HCT116 (cell line): ENCODE results near the gene DTNBP1. TPM values are rescaled to one million over a fixed set of nuclear protein-coding genes. Genes with fewer than 3 reads are reported as not detected.

Experiments used
- ATAC-seq: fragments of 200-7000 bp; cut with Tn5 transposase; 2 replicates; pipeline ENCODE4 v1.9.1; 2020; ENCODE audit warnings: mild to moderate bottlenecking, moderate library complexity
- BruUV-seq: library from RNA; stranded (reverse); fragments of 400-500 nt; replicated peaks from 2 replicates; lab custom pipeline; 2021; lab: Mats Ljungman, UMichigan
- CTCF ChIA-PET: fragments of 300-600 bp; sonication (Branson Sonifier 250); formaldehyde crosslinking; loops from one replicate; lab custom pipeline; 2021; ENCODE audit warnings: antibody characterized with exemption; lab: Charles Lee
- POLR2A ChIA-PET: fragments of 300-600, 350-600 bp; sonication (Branson Sonifier 250); formaldehyde crosslinking; loops from one replicate; lab custom pipeline; 2021; ENCODE audit warnings: antibody characterized with exemption; lab: Charles Lee
- RAD21 ChIA-PET, 2 experiments: fragments of 300-600 bp; sonication (Branson Sonifier 250); formaldehyde crosslinking; loops; one replicate each; lab custom pipeline; 2023; ENCODE audit warnings: low total read pairs in 2 of 2; ENCODE audit not compliant: uncharacterized antibody in 2 of 2, unreplicated experiment in 2 of 2, low non-redundant PET in 1 of 2; lab: Charles Lee
- DNase-seq: peaks from one replicate; pipeline ENCODE4 v3.0.0-alpha.2; 2010; ENCODE audit warnings: low read depth, low spot score
- H2AFZ ChIP-seq: fragments of 200-600 bp; shearing (Covaris generic), sonication (generic); 2 replicates; pipeline ENCODE4 v1.6.1; 2017; ENCODE audit warnings: low read depth, mixed run types, mixed read lengths, antibody characterized with exemption, low read length; ENCODE audit not compliant: poor library complexity, severe bottlenecking
- H3K27ac ChIP-seq: 2 replicates; pipeline ENCODE4 v1.5.1; 2012; ENCODE audit warnings: low read depth, low read length
- H3K27me3 ChIP-seq: fragments of 200-600 bp; sonication (generic); 2 replicates; pipeline ENCODE4 v1.6.1; 2016; ENCODE audit warnings: mixed run types, low read length, mixed read lengths; ENCODE audit not compliant: insufficient read depth
- H3K36me3 ChIP-seq, 2 experiments: fragments of 200-500 bp in 1 of 2; fragments of 200-600 bp in 1 of 2; sonication (Bioruptor generic) in 1 of 2; sonication (generic) in 1 of 2; 2 replicates each; pipeline versions ENCODE4 v1.5.1 to v1.6.1; 2014 to 2016; ENCODE audit warnings: low read length in 2 of 2, inconsistent platforms in 1 of 2, mixed read lengths in 1 of 2, mixed run types in 1 of 2; ENCODE audit not compliant: insufficient read depth in 2 of 2, control insufficient read depth in 1 of 2
- H3K4me1 ChIP-seq, 2 experiments: fragments of 200-600 bp in 1 of 2; sonication (generic) in 1 of 2; 2 replicates each; pipeline versions ENCODE4 v1.5.1 to v1.6.1; 2012 to 2017; ENCODE audit warnings: low read length in 2 of 2, inconsistent platforms in 1 of 2, mild to moderate bottlenecking in 1 of 2, mixed read lengths in 1 of 2, mixed run types in 1 of 2, moderate library complexity in 1 of 2; ENCODE audit not compliant: insufficient read depth in 2 of 2, control insufficient read depth in 1 of 2
- H3K4me2 ChIP-seq: fragments of 200-600 bp; sonication (generic); 2 replicates; pipeline ENCODE4 v1.6.1; 2017; ENCODE audit warnings: mixed run types, low read length, mixed read lengths
- H3K4me3 ChIP-seq, 2 experiments: fragments of 200-600 bp in 1 of 2; sonication (generic) in 1 of 2; replicated peaks in 1 of 2; 2 replicates each; pipeline ENCODE4 v1.5.1; 2011 to 2016; ENCODE audit warnings: low read length in 2 of 2, control low read depth in 1 of 2, low read depth in 1 of 2, mild to moderate bottlenecking in 1 of 2, mixed read lengths in 1 of 2, mixed run types in 1 of 2
- H3K79me2 ChIP-seq: fragments of 200-600 bp; sonication (generic); 2 replicates; pipeline ENCODE4 v1.6.1; 2017; ENCODE audit warnings: mild to moderate bottlenecking, mixed run types, low read length, moderate library complexity, mixed read lengths; ENCODE audit not compliant: insufficient read depth
- H3K9ac ChIP-seq: fragments of 200-600 bp; sonication (generic); 2 replicates; pipeline ENCODE4 v1.6.1; 2016; ENCODE audit warnings: low read length, mixed read lengths
- H3K9me2 ChIP-seq: fragments of 200-600 bp; sonication (generic), shearing (Covaris generic); 2 replicates; pipeline ENCODE4 v1.6.1; 2017; ENCODE audit warnings: mixed run types, mild to moderate bottlenecking, moderate library complexity; ENCODE audit not compliant: insufficient read depth
- H3K9me3 ChIP-seq, 2 experiments: fragments of 200-500 bp in 1 of 2; fragments of 200-600 bp in 1 of 2; sonication (Bioruptor generic) in 1 of 2; sonication (generic) in 1 of 2; 2 replicates each; pipeline ENCODE4 v1.6.1; 2014 to 2017; ENCODE audit warnings: low read length in 2 of 2, mixed read lengths in 2 of 2, inconsistent platforms in 1 of 2, low read depth in 1 of 2, mild to moderate bottlenecking in 1 of 2, mixed run types in 1 of 2, moderate library complexity in 1 of 2; ENCODE audit not compliant: control insufficient read depth in 1 of 2, insufficient read depth in 1 of 2
- H4K20me1 ChIP-seq: fragments of 200-600 bp; sonication (generic), shearing (Covaris generic); 2 replicates; pipeline ENCODE4 v1.6.1; 2017; ENCODE audit warnings: mixed run types, mild to moderate bottlenecking, moderate library complexity; ENCODE audit not compliant: insufficient read depth
- ATF3 ChIP-seq: IDR thresholded peaks from 2 replicates; pipeline ENCODE4 v1.6.1; 2012
- CEBPB ChIP-seq: IDR thresholded peaks from 2 replicates; pipeline ENCODE4 v1.6.1; 2012; ENCODE audit warnings: low read depth
- EGR1 ChIP-seq: IDR thresholded peaks from 2 replicates; pipeline ENCODE4 v1.6.1; 2012; ENCODE audit warnings: low read depth
- EZH2 ChIP-seq: fragments of 200-600 bp; sonication (generic); IDR thresholded peaks from 2 replicates; pipeline ENCODE4 v1.6.1; 2017; ENCODE audit warnings: antibody characterized with exemption, mixed run types
- FOSL1 ChIP-seq: IDR thresholded peaks from 2 replicates; pipeline ENCODE4 v1.6.1; 2012; ENCODE audit warnings: low read depth
- RAD21 ChIP-seq: IDR thresholded peaks from 2 replicates; pipeline ENCODE4 v1.6.1; 2012; ENCODE audit warnings: low read depth, mild to moderate bottlenecking
- SIN3A ChIP-seq: IDR thresholded peaks from 2 replicates; pipeline ENCODE4 v1.6.1; 2012; ENCODE audit warnings: low read depth
- SRF ChIP-seq: IDR thresholded peaks from 2 replicates; pipeline ENCODE4 v1.6.1; 2012; ENCODE audit warnings: low read depth
- YY1 ChIP-seq: IDR thresholded peaks from 2 replicates; pipeline ENCODE4 v1.6.1; 2011; ENCODE audit warnings: low read length, low read depth, moderate library complexity, mild to moderate bottlenecking; ENCODE audit not compliant: insufficient replicate concordance; ENCODE audit errors: extremely low read depth
- ZFX ChIP-seq: fragments of 450-650 bp; IDR thresholded peaks from 2 replicates; pipeline ENCODE4 v1.6.1; 2017
- intact Hi-C: fragments of 100-400 bp; cut with micrococcal nuclease; formaldehyde crosslinking; loops from 2 replicates; pipeline ENCODE4 v1.10.0; 2022
- total RNA-seq: library from RNA; stranded (reverse); gene quantifications from one replicate; pipeline ENCODE4 v1.2.1, GENCODE V29; 2021; ENCODE audit not compliant: unreplicated experiment

DTNBP1 gene
- total RNA-seq, 1 experiment from 2014 or later: 16.7 TPM

DNA sequence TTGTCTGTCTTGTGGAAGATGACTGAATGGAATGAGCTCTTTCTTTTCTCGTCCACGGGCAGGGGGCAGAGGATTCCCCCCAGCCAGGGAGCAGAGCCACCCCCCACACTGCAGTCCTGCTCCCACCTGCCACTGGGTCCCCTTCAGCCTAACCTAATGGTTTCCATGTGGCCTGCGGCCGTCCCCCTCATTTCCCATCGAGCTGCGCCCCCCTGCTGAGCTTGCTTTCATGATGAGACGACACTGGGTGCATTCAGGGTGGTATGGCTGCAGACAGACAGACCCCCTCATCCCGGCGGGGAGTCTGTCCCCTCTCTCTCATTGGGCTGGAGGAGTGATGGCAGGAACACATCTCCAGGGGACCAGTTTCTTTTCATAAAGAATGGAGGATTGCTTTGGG, 140.8 kb downstream of the DTNBP1 start:
- DNase-seq: no peak

DNA sequence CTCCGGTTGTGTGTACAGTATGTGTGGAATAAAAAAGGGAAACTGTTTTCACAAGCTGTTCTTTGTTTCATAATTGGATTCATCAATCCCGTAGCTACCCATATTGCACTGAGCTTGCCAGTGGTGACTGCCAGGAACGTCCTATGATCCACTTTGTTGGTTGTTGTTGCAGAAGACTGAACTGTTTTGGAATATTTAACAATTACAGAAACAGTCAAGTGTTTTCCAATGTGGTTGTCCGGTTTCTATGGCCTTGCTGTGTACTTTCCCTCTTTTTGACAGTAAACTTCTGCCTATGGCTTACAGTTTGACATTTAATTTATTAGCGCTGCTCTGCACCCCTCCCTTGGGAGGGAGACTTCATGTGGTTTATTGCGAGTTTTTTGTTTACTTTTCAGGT, 141.2 kb downstream of the DTNBP1 start:
- Histone ChIP-seq H3K27me3 (no peaks in the 10 kb centered on the region), H4K20me1 (no peaks in the 10 kb centered on the region), H3K9ac (no peak overlapping the region), H3K27ac (no peak overlapping the region), H3K4me3 (no peak overlapping the region), H2AFZ (no peak overlapping the region), H3K4me2 (no peak overlapping the region), H3K9me3 (no peaks in the 10 kb centered on the region), H3K79me2 (no peaks in the 10 kb centered on the region), H3K4me1 (no peaks in the 10 kb centered on the region), H3K9me2 (no peaks in the 10 kb centered on the region), H3K36me3 (peaks cover 3 to 8% of the 10 kb centered on the region in 2 experiments; a peak in 2 of 4 replicates)
- intact Hi-C loops: no loop called here
- no peak for TF ChIP-seq CEBPB
- no peak for TF ChIP-seq ZFX
- TF ChIP-seq EGR1: no peak
- TF ChIP-seq YY1: no peak
- no peak for TF ChIP-seq EZH2
- TF ChIP-seq SIN3A: no peak
- no peak for TF ChIP-seq RAD21
- no peak for TF ChIP-seq SRF
- TF ChIP-seq FOSL1: no peak
- CTCF ChIA-PET: interaction anchor here (1.2 kb wide), 1 partner anchor 102 kb away, joined by 3 read pairs; no protein-coding TSS in a partner anchor
- BruUV-seq: no TSS peak
- ATAC-seq (no peak), DNase-seq (no peak)
- POLR2A ChIA-PET: no interaction called here
- RAD21 ChIA-PET: no interaction called here

More for the DNA sequence above, 140.8 kb downstream of the DTNBP1 start:
- BruUV-seq: no TSS peak
- H3K9ac ChIP-seq: no peak overlapping the region
- H3K36me3 ChIP-seq: peaks cover 3 to 8% of the 10 kb centered on the region in 2 experiments; a peak in 2 of 4 replicates
- no peak overlapping the region for H2AFZ ChIP-seq
- no peaks in the 10 kb centered on the region for H3K27me3 ChIP-seq
- H3K79me2 ChIP-seq: no peaks in the 10 kb centered on the region
- ChIA-PET POLR2A (no interaction called here), RAD21 (no interaction called here), CTCF (interaction anchor here (1.2 kb wide), 1 partner anchor 101 kb away, joined by 3 read pairs; no protein-coding TSS in a partner anchor)
- no peak for ATAC-seq
- H3K4me2 ChIP-seq: no peak overlapping the region
- H4K20me1 ChIP-seq: no peaks in the 10 kb centered on the region
- H3K9me2 ChIP-seq: no peaks in the 10 kb centered on the region
- no peak overlapping the region for H3K4me3 ChIP-seq
- H3K9me3 ChIP-seq: no peaks in the 10 kb centered on the region
- H3K27ac ChIP-seq: no peak overlapping the region
- intact Hi-C loops: no loop called here
- no peak for TF ChIP-seq ATF3
- no peaks in the 10 kb centered on the region for H3K4me1 ChIP-seq
